Caco-2 (cell line): ENCODE data around the gene COX7A2L. TPM values are rescaled to one million over a fixed set of nuclear protein-coding genes. Genes with fewer than 3 reads are reported as not detected.

Source experiments
- BruUV-seq: library from RNA; stranded (reverse); fragments of 400-500 nt; replicated peaks from 2 replicates; lab custom pipeline; 2021; lab: Mats Ljungman, UMichigan
- CTCF ChIA-PET: fragments of 300-600 bp; sonication (Branson Sonifier 250); formaldehyde crosslinking; loops from one replicate; lab custom pipeline; 2022; ENCODE audit warnings: antibody characterized with exemption; lab: Charles Lee
- POLR2A ChIA-PET: fragments of 300-600 bp; sonication (Branson Sonifier 250); formaldehyde crosslinking; loops from one replicate; lab custom pipeline; 2022; ENCODE audit warnings: antibody characterized with exemption; lab: Charles Lee
- DNase-seq, 2 experiments: peaks; one replicate each; pipeline versions ENCODE4 v3.0.0 to v3.0.0-alpha.2; 2020 to 2022
- H3K27me3 ChIP-seq: replicated peaks from 2 replicates; pipeline ENCODE4 v1.6.0; 2011; ENCODE audit warnings: low read length; ENCODE audit not compliant: control insufficient read depth, insufficient read depth
- H3K36me3 ChIP-seq: 2 replicates; pipeline ENCODE4 v1.5.1; 2011; ENCODE audit warnings: low read length; ENCODE audit not compliant: control insufficient read depth, insufficient read depth
- H3K4me1 ChIP-seq: fragments of 250-450 bp; sonication (Bioruptor Pico); 2 replicates; pipeline ENCODE4 v1.5.1; 2020; ENCODE audit warnings: mild to moderate bottlenecking
- H3K4me3 ChIP-seq: 2 replicates; pipeline ENCODE4 v1.5.1; 2011; ENCODE audit warnings: low read depth, mild to moderate bottlenecking, control low read depth, low read length
- H3K9me3 ChIP-seq: fragments of 250-450 bp; sonication (Bioruptor Pico); 2 replicates; pipeline ENCODE4 v1.5.1; 2020; ENCODE audit warnings: mild to moderate bottlenecking, moderate library complexity
- H3K27ac Mint-ChIP-seq: one replicate; pipeline ENCODE4 v1.8.0; 2022; ENCODE audit warnings: mixed read lengths; ENCODE audit not compliant: unreplicated experiment
- H3K27me3 Mint-ChIP-seq: one replicate; pipeline ENCODE4 v1.8.0; 2022; ENCODE audit warnings: mixed read lengths; ENCODE audit not compliant: insufficient read depth, unreplicated experiment
- H3K36me3 Mint-ChIP-seq: one replicate; pipeline ENCODE4 v1.8.0; 2022; ENCODE audit warnings: mild to moderate bottlenecking, mixed read lengths; ENCODE audit not compliant: insufficient read depth, unreplicated experiment
- H3K4me1 Mint-ChIP-seq: one replicate; pipeline ENCODE4 v1.8.0; 2022; ENCODE audit warnings: low read depth, mixed read lengths; ENCODE audit not compliant: unreplicated experiment
- H3K4me3 Mint-ChIP-seq: one replicate; pipeline ENCODE4 v1.8.0; 2022; ENCODE audit warnings: mild to moderate bottlenecking, moderate library complexity, mixed read lengths; ENCODE audit not compliant: unreplicated experiment
- H3K9me3 Mint-ChIP-seq: one replicate; pipeline ENCODE4 v1.8.0; 2022; ENCODE audit warnings: mixed read lengths; ENCODE audit not compliant: unreplicated experiment
- CTCF ChIP-seq, 2 experiments: fragments of 200-600 bp in 1 of 2; IDR thresholded peaks; 1 replicate in 1 of 2; 2 replicates in 1 of 2; pipeline versions ENCODE4 v1.5.1 to v1.8.0; 2011 to 2022; ENCODE audit warnings: antibody characterized with exemption in 1 of 2, control low read depth in 1 of 2, inconsistent platforms in 1 of 2, low read depth in 1 of 2, low read length in 1 of 2, mild to moderate bottlenecking in 1 of 2, moderate library complexity in 1 of 2; ENCODE audit not compliant: insufficient read depth in 1 of 2, severe bottlenecking in 1 of 2, unreplicated experiment in 1 of 2
- intact Hi-C: fragments of 100-400 bp; cut with micrococcal nuclease; formaldehyde crosslinking; loops from one replicate; pipeline ENCODE4 v1.10.0; 2022; ENCODE audit not compliant: unreplicated experiment
- total RNA-seq: library from RNA; stranded (reverse); gene quantifications from 2 replicates; pipeline ENCODE4 v1.2.3, GENCODE V29; 2022

COX7A2L gene
- total RNA-seq, 1 experiment from 2014 or later: 125 TPM

GRCh38 chr2:42340938-42341636 is 19.9 kb downstream of the COX7A2L start:
- DNase-seq: no peak
- BruUV-seq: no TSS peak
- Mint-ChIP-seq H3K27me3 (no peaks in the 10 kb centered on the region), H3K9me3 (no peaks in the 10 kb centered on the region), H3K36me3 (peaks cover 96% of the 10 kb centered on the region), H3K4me1 (peaks cover 7% of the 10 kb centered on the region), H3K4me3 (no peak overlapping the region), H3K27ac (peak overlapping the region; percentile 91)
- ChIA-PET POLR2A (no interaction called here), CTCF (interaction anchor here (0.6 kb wide), 1 partner anchor 56 kb away, joined by 4 read pairs; no protein-coding TSS in a partner anchor)
- H3K9me3 ChIP-seq: no peaks in the 10 kb centered on the region
- no peak overlapping the region for H3K4me3 ChIP-seq
- intact Hi-C loops: no loop called here
- H3K36me3 ChIP-seq: peaks cover 1% of the 10 kb centered on the region
- H3K27me3 ChIP-seq: no peaks in the 10 kb centered on the region
- peaks cover 4% of the 10 kb centered on the region; the same call in 1 of the 2 replicates for H3K4me1 ChIP-seq
- TF ChIP-seq CTCF (IDR thresholded peaks at IDR 0.05; ENCODE audit: insufficient read depth in 1 of 2, low read depth in 1 of 2, low read length in 1 of 2, severe bottlenecking in 1 of 2, unreplicated experiment in 1 of 2): no peak

GRCh38 chr2:42340045-42340937 is 20.7 kb downstream of the COX7A2L start:
- TF ChIP-seq CTCF (IDR thresholded peaks at IDR 0.05; ENCODE audit: insufficient read depth in 1 of 2, low read depth in 1 of 2, low read length in 1 of 2, severe bottlenecking in 1 of 2, unreplicated experiment in 1 of 2): no peak
- no peaks in the 10 kb centered on the region for H3K27me3 ChIP-seq

GRCh38 chr2:42339191-42339912 is 21.7 kb downstream of the COX7A2L start:
- no peaks in the 10 kb centered on the region for H3K27me3 ChIP-seq
- Mint-ChIP-seq H3K27ac (no peak overlapping the region), H3K4me1 (peaks cover 7% of the 10 kb centered on the region), H3K4me3 (no peak overlapping the region), H3K9me3 (no peaks in the 10 kb centered on the region), H3K27me3 (no peaks in the 10 kb centered on the region), H3K36me3 (peaks cover 96% of the 10 kb centered on the region)
- H3K4me3 ChIP-seq: no peak overlapping the region
- no peaks in the 10 kb centered on the region for H3K9me3 ChIP-seq
- ChIA-PET POLR2A (no interaction called here), CTCF (interaction anchor here (1.4 kb wide), 1 partner anchor 10 kb away, joined by 4 read pairs; no protein-coding TSS in a partner anchor)
- BruUV-seq: no TSS peak
- intact Hi-C loops: no loop called here
- peak; percentile 40 to 56 for DNase-seq
- peaks cover 1% of the 10 kb centered on the region for H3K36me3 ChIP-seq
- H3K4me1 ChIP-seq: peaks cover 4% of the 10 kb centered on the region; the same call in 1 of the 2 replicates
- TF ChIP-seq CTCF (IDR thresholded peaks at IDR 0.05; ENCODE audit: insufficient read depth in 1 of 2, low read depth in 1 of 2, low read length in 1 of 2, severe bottlenecking in 1 of 2, unreplicated experiment in 1 of 2): no peak

More at GRCh38 chr2:42340045-42340937, 20.7 kb downstream of the COX7A2L start:
- H3K4me3 Mint-ChIP-seq: no peak overlapping the region
- ChIA-PET POLR2A (no interaction called here), CTCF (no interaction called here)
- H3K4me1 ChIP-seq: peaks cover 4% of the 10 kb centered on the region; the same call in 1 of the 2 replicates
- peaks cover 7% of the 10 kb centered on the region for H3K4me1 Mint-ChIP-seq
- H3K36me3 ChIP-seq: peaks cover 1% of the 10 kb centered on the region
- no peak overlapping the region for H3K4me3 ChIP-seq
- H3K27me3 Mint-ChIP-seq: no peaks in the 10 kb centered on the region
- peak overlapping the region; percentile 7 for H3K27ac Mint-ChIP-seq
- intact Hi-C loops: no loop called here
- H3K36me3 Mint-ChIP-seq: peaks cover 96% of the 10 kb centered on the region
- BruUV-seq: no TSS peak
- DNase-seq: no peak
- no peaks in the 10 kb centered on the region for H3K9me3 Mint-ChIP-seq
- H3K9me3 ChIP-seq: no peaks in the 10 kb centered on the region
